Loucy (cell line): ENCODE data around the gene LTBR.

Experiments
- H2AFZ ChIP-seq: fragments of 200-600 bp; sonication (generic); 2 replicates; pipeline ENCODE4 v1.6.0; 2016; ENCODE audit warnings: antibody characterized with exemption, mild to moderate bottlenecking, low read length, moderate library complexity
- H3F3A ChIP-seq: fragments of 200-600 bp; 2 replicates; pipeline ENCODE4 v1.6.0; 2016; ENCODE audit warnings: antibody characterized with exemption, low read depth, mild to moderate bottlenecking
- H3K27me3 ChIP-seq: fragments of 200-600 bp; sonication (generic); 2 replicates; pipeline ENCODE4 v1.6.1; 2014; ENCODE audit warnings: low read length, mild to moderate bottlenecking; ENCODE audit not compliant: insufficient read depth, poor library complexity, severe bottlenecking
- H3K36me3 ChIP-seq: fragments of 200-600 bp; sonication (generic); 2 replicates; pipeline ENCODE4 v1.6.1; 2016; ENCODE audit warnings: low read length; ENCODE audit not compliant: insufficient read depth
- H3K4me1 ChIP-seq: fragments of 200-600 bp; sonication (generic); 2 replicates; pipeline ENCODE4 v1.5.1; 2014; ENCODE audit warnings: low read length, mild to moderate bottlenecking; ENCODE audit not compliant: insufficient read depth, poor library complexity, severe bottlenecking
- H3K4me2 ChIP-seq: fragments of 200-600 bp; sonication (generic); 2 replicates; pipeline ENCODE4 v1.6.0; 2014; ENCODE audit warnings: antibody characterized with exemption, low read length, low read depth, mild to moderate bottlenecking; ENCODE audit not compliant: poor library complexity, severe bottlenecking
- H3K4me3 ChIP-seq: fragments of 200-600 bp; sonication (generic); 2 replicates; pipeline ENCODE4 v1.5.1; 2014; ENCODE audit warnings: low read length, mild to moderate bottlenecking, mixed read lengths; ENCODE audit not compliant: poor library complexity, severe bottlenecking
- H3K79me2 ChIP-seq: fragments of 200-600 bp; sonication (generic); 2 replicates; pipeline ENCODE4 v1.6.1; 2014; ENCODE audit warnings: low read length; ENCODE audit not compliant: insufficient read depth
- H3K9ac ChIP-seq: fragments of 200-600 bp; sonication (generic); 2 replicates; pipeline ENCODE4 v1.6.0; 2014; ENCODE audit warnings: mild to moderate bottlenecking, low read depth, low read length, moderate library complexity; ENCODE audit not compliant: poor library complexity, severe bottlenecking
- H3K9me2 ChIP-seq: fragments of 200-600 bp; sonication (generic); replicated peaks from 2 replicates; pipeline ENCODE4 v1.6.1; 2016; ENCODE audit warnings: low read depth, low read length, mixed read lengths
- H3K9me3 ChIP-seq: fragments of 200-600 bp; sonication (generic); 2 replicates; pipeline ENCODE4 v1.6.1; 2014; ENCODE audit warnings: mild to moderate bottlenecking, antibody characterized with exemption, low read length, low read depth; ENCODE audit not compliant: insufficient read depth
- H4K20me1 ChIP-seq: fragments of 200-600 bp; sonication (generic); 2 replicates; pipeline ENCODE4 v1.6.0; 2014; ENCODE audit warnings: antibody characterized with exemption, low read length, mild to moderate bottlenecking; ENCODE audit not compliant: insufficient read depth, poor library complexity, severe bottlenecking
- CTCF ChIP-seq: fragments of 200-600 bp; sonication (generic); conservative IDR thresholded peaks from 2 replicates; pipeline ENCODE4 v1.5.1; 2014; ENCODE audit warnings: mild to moderate bottlenecking, antibody characterized with exemption, low read length
- EZH2phosphoT487 ChIP-seq: fragments of 200-600 bp; IDR thresholded peaks from 2 replicates; pipeline ENCODE4 v1.6.1; 2018; ENCODE audit warnings: antibody characterized with exemption, mild to moderate bottlenecking, moderate library complexity, borderline replicate concordance

LTBR gene

GRCh38 chr12:6386491-6386890, 2.5 kb downstream of the LTBR start:
- TF ChIP-seq EZH2phosphoT487 (no peak), CTCF (no peak)
- no peak overlapping the region for H2AFZ ChIP-seq
- no peaks in the 10 kb centered on the region for H3K79me2 ChIP-seq
- H3K9me2 ChIP-seq, result no peaks in the 10 kb centered on the region
- H4K20me1 ChIP-seq, result no peaks in the 10 kb centered on the region
- H3K4me1 ChIP-seq, result no peaks in the 10 kb centered on the region
- H3K9me3 ChIP-seq, result no peaks in the 10 kb centered on the region
- H3K4me2 ChIP-seq, result no peak overlapping the region
- no peaks in the 10 kb centered on the region for H3K27me3 ChIP-seq
- no peak overlapping the region for H3K9ac ChIP-seq
- no peaks in the 10 kb centered on the region for H3K36me3 ChIP-seq
- no peak overlapping the region for H3K4me3 ChIP-seq
- H3F3A ChIP-seq, result no peaks in the 10 kb centered on the region

GRCh38 chr12:6387541-6387940, 3.6 kb downstream of the LTBR start:
- no peaks in the 10 kb centered on the region for H3K79me2 ChIP-seq
- no peaks in the 10 kb centered on the region for H3K4me1 ChIP-seq
- H3K4me3 ChIP-seq, result no peak overlapping the region
- TF ChIP-seq EZH2phosphoT487, result no peak
- TF ChIP-seq CTCF, result no peak
- H3F3A ChIP-seq, result no peaks in the 10 kb centered on the region
- no peaks in the 10 kb centered on the region for H3K9me2 ChIP-seq
- no peak overlapping the region for H3K9ac ChIP-seq
- no peaks in the 10 kb centered on the region for H3K9me3 ChIP-seq
- H3K36me3 ChIP-seq, result no peaks in the 10 kb centered on the region
- H3K4me2 ChIP-seq, result no peak overlapping the region
- no peak overlapping the region for H2AFZ ChIP-seq
- no peaks in the 10 kb centered on the region for H4K20me1 ChIP-seq
- H3K27me3 ChIP-seq, result no peaks in the 10 kb centered on the region

GRCh38 chr12:6390084-6390799, 6.3 kb downstream of the LTBR start:
- Histone ChIP-seq H4K20me1 (no peaks in the 10 kb centered on the region), H3K36me3 (no peaks in the 10 kb centered on the region), H3K79me2 (no peaks in the 10 kb centered on the region), H3K4me1 (no peaks in the 10 kb centered on the region), H3K9ac (no peak overlapping the region), H3K9me3 (no peaks in the 10 kb centered on the region), H3K27me3 (no peaks in the 10 kb centered on the region), H2AFZ (no peak overlapping the region), H3K4me3 (no peak overlapping the region), H3F3A (no peaks in the 10 kb centered on the region), H3K9me2 (no peaks in the 10 kb centered on the region), H3K4me2 (no peak overlapping the region)
- TF ChIP-seq EZH2phosphoT487 (no peak), CTCF (no peak)
